Liver (tissue), 9 donors: ENCODE data around the gene SGMS1. TPM values are rescaled to one million over a fixed set of nuclear protein-coding genes. Genes with fewer than 3 reads are reported as not detected.
A peak's percentile ranks its signal among the peaks of the same experiment; 100 is the strongest.

Experiments used
- DNase-seq: peaks from one replicate; pipeline ENCODE4 v3.0.0-alpha.2; 2017; ENCODE audit warnings: low spot score
- H3K27ac ChIP-seq, 2 donors: one replicate each; pipeline ENCODE4 v1.7.0; 2013; ENCODE audit warnings: inconsistent platforms in 2 of 2, low read length in 2 of 2, control low read depth in 1 of 2, low read depth in 1 of 2, mild to moderate bottlenecking in 1 of 2
- H3K27me3 ChIP-seq, 4 donors: one replicate each; pipeline versions ENCODE4 v1.6.1 to v1.7.0; 2013; ENCODE audit warnings: low read length in 3 of 4, inconsistent platforms in 1 of 4, mild to moderate bottlenecking in 1 of 4, moderate library complexity in 1 of 4; ENCODE audit not compliant: control insufficient read depth in 4 of 4, insufficient read depth in 4 of 4
- H3K36me3 ChIP-seq, 4 donors: one replicate each; pipeline versions ENCODE4 v1.6.1 to v1.7.0; 2013; ENCODE audit warnings: low read length in 3 of 4, mild to moderate bottlenecking in 3 of 4, low read depth in 1 of 4, moderate library complexity in 1 of 4; ENCODE audit not compliant: control insufficient read depth in 4 of 4, insufficient read depth in 3 of 4
- H3K4me1 ChIP-seq, 4 donors: one replicate each; pipeline versions ENCODE4 v1.6.1 to v1.7.0; 2013; ENCODE audit warnings: low read length in 3 of 4, mild to moderate bottlenecking in 3 of 4, moderate library complexity in 1 of 4; ENCODE audit not compliant: control insufficient read depth in 4 of 4, insufficient read depth in 4 of 4
- H3K4me3 ChIP-seq, 3 donors: one replicate each; pipeline versions ENCODE4 v1.6.1 to v1.7.0; 2013; ENCODE audit warnings: low read length in 3 of 3, control low read depth in 1 of 3, low read depth in 1 of 3, mild to moderate bottlenecking in 1 of 3
- H3K9ac ChIP-seq, 2 donors: one replicate each; pipeline ENCODE4 v1.7.0; 2013; ENCODE audit warnings: low read length in 2 of 2, mild to moderate bottlenecking in 2 of 2, moderate library complexity in 2 of 2, control low read depth in 1 of 2, low read depth in 1 of 2
- H3K9me3 ChIP-seq, 4 donors: one replicate each; pipeline versions ENCODE4 v1.6.1 to v1.7.0; 2013; ENCODE audit warnings: low read length in 3 of 4; ENCODE audit not compliant: control insufficient read depth in 4 of 4
- CTCF ChIP-seq: fragments of 150-350 bp; IDR thresholded peaks from 2 replicates; pipeline ENCODE4 v1.5.1; 2017; ENCODE audit warnings: improper control_type of control experiment, low read depth, low read length; ENCODE audit not compliant: missing input control
- EGR1 ChIP-seq, 2 donors: IDR thresholded peaks; 2 replicates each; pipeline ENCODE4 v1.6.1; 2016 to 2018; ENCODE audit warnings: antibody characterized with exemption in 2 of 2, low read depth in 2 of 2
- FOXA1 ChIP-seq: IDR thresholded peaks from 2 replicates; pipeline ENCODE4 v1.6.1; 2016; ENCODE audit warnings: antibody characterized with exemption
- FOXA2 ChIP-seq: IDR thresholded peaks from 2 replicates; pipeline ENCODE4 v1.6.1; 2016; ENCODE audit warnings: antibody characterized with exemption
- GABPA ChIP-seq, 2 donors: IDR thresholded peaks in 1 of 2; conservative IDR thresholded peaks in 1 of 2; 2 replicates each; pipeline ENCODE4 v1.6.1; 2016; ENCODE audit warnings: antibody characterized with exemption in 2 of 2, mild to moderate bottlenecking in 1 of 2, moderate library complexity in 1 of 2
- HNF4A ChIP-seq, 2 donors: conservative IDR thresholded peaks; 2 replicates each; pipeline ENCODE4 v1.6.1; 2016; ENCODE audit warnings: antibody characterized with exemption in 2 of 2, mild to moderate bottlenecking in 2 of 2
- JUND ChIP-seq, 2 donors: IDR thresholded peaks; 2 replicates each; pipeline ENCODE4 v1.6.1; 2016; ENCODE audit warnings: antibody characterized with exemption in 2 of 2
- NR2F2 ChIP-seq: IDR thresholded peaks from 2 replicates; pipeline ENCODE4 v1.6.1; 2016; ENCODE audit warnings: antibody characterized with exemption
- RAD21 ChIP-seq, 2 donors: IDR thresholded peaks; 2 replicates each; pipeline ENCODE4 v1.6.1; 2016; ENCODE audit warnings: antibody characterized with exemption in 2 of 2, mild to moderate bottlenecking in 2 of 2
- REST ChIP-seq: IDR thresholded peaks from 2 replicates; pipeline ENCODE4 v1.6.1; 2016; ENCODE audit warnings: antibody characterized with exemption, mild to moderate bottlenecking
- RXRA ChIP-seq, 2 donors: IDR thresholded peaks; 2 replicates each; pipeline ENCODE4 v1.6.1; 2017 to 2018; ENCODE audit warnings: antibody characterized with exemption in 2 of 2, mild to moderate bottlenecking in 1 of 2
- TAF1 ChIP-seq: conservative IDR thresholded peaks from 2 replicates; pipeline ENCODE4 v1.6.1; 2016; ENCODE audit warnings: antibody characterized with exemption, mild to moderate bottlenecking
- YY1 ChIP-seq: IDR thresholded peaks from 2 replicates; pipeline ENCODE4 v1.6.1; 2016; ENCODE audit warnings: antibody characterized with exemption, mild to moderate bottlenecking
- WGBS: extraction: QIAGEN DNeasy Blood & Tissue Kit; methylation state at CpG from one replicate; pipeline ENCODE4 v1.1.7; 2013; 5-methylcytosine and 5-hydroxymethylcytosine counted together
- polyA plus RNA-seq, 2 donors: library from polyadenylated mRNA; stranded (reverse) in 1 of 2; unstranded in 1 of 2; fragments of 200-250 nt in 1 of 2; fragments of >200 nt in 1 of 2; fragmentation: Nextera tagmentation in 1 of 2; extraction: Ambion mirVana in 1 of 2; gene quantifications; one replicate each; pipeline versions ENCODE4 v1.2.1 to v1.2.3, GENCODE V29; 2013 to 2015
- total RNA-seq, 2 donors: library from RNA; depleted of rRNA; stranded (reverse); fragments of >200 nt; gene quantifications; one replicate each; pipeline ENCODE4 v1.2.3, GENCODE V29; 2014
- donor health status: healthy.
- donor health status: healthy.
- donor health status: healthy.
- donor health status: healthy.
- donor health status: healthy.

SGMS1 gene
- total and polyA plus RNA-seq, 4 donors = 6.8 to 98.2 (median 21.1) TPM

- TF ChIP-seq RAD21 (IDR thresholded peaks at IDR 0.05) (no peak), TAF1 (no peak), CTCF (no peak), JUND (IDR thresholded peaks at IDR 0.05) (no peak), GABPA (IDR thresholded peaks at IDR 0.05 in 1 of 2, conservative IDR thresholded peaks at IDR 0.05 in 1 of 2) (no peak), FOXA2 (no peak), REST (no peak), NR2F2 (no peak), EGR1 (IDR thresholded peaks at IDR 0.05; ENCODE audit: low read depth in 2 of 2) (no peak), FOXA1 (no peak), HNF4A (conservative IDR thresholded peaks at IDR 0.05) (no peak)
- Histone ChIP-seq H3K27me3 (no peaks in the 10 kb centered on the region), H3K9me3 (no peaks in the 10 kb centered on the region), H3K36me3 (no peaks in the 10 kb centered on the region), H3K4me1 (peaks cover 6 to 54% (median 42%) of the 10 kb centered on the region in 4 donors), H3K4me3 (no peak overlapping the region), H3K27ac (no peak overlapping the region), H3K9ac (no peak overlapping the region)
- WGBS = 94% methylated on average over 2 of the region's 2 CpGs
- no peak for DNase-seq
These were observed 8.1 kb downstream of the SGMS1 start for GRCh38 chr10:50615658-50616057.

- no peaks in the 10 kb centered on the region for H3K27me3 ChIP-seq
- H3K36me3 ChIP-seq = no peaks in the 10 kb centered on the region
- DNase-seq = no peak
- H3K4me3 ChIP-seq = no peak overlapping the region
- peak overlapping the region; percentile 21 to 28 for H3K27ac ChIP-seq
- H3K4me1 ChIP-seq = peaks cover 6 to 43% (median 34%) of the 10 kb centered on the region in 4 donors
- TF ChIP-seq REST (no peak), YY1 (no peak), RXRA (IDR thresholded peaks at IDR 0.05) (peak in 1 of 2 donors; percentile 8), RAD21 (IDR thresholded peaks at IDR 0.05) (peak in 1 of 2 donors; percentile 70), NR2F2 (no peak), CTCF (peak; percentile 44)
- H3K9ac ChIP-seq = no peak overlapping the region
- WGBS = 66% methylated on average over 7 of the region's 7 CpGs
- H3K9me3 ChIP-seq = no peaks in the 10 kb centered on the region
These were observed 9.2 kb downstream of the SGMS1 start for GRCh38 chr10:50614444-50615137.
